Temporal lobe (tissue), 1 donor: Measurements from ENCODE around the gene ORC5. TPM values are rescaled to one million over a fixed set of nuclear protein-coding genes. Genes with fewer than 3 reads are reported as not detected.

Experiments used
- total RNA-seq: library from RNA; depleted of rRNA; stranded (reverse); fragments of >200 nt; gene quantifications from one replicate; pipeline ENCODE4 v1.2.3, GENCODE V29; 2014

Gene ORC5
- total RNA-seq, 1 donor from 2014 or later = 28.8 TPM

Other genes with a start within 250 kb of the ORC5 start
- gene RELN, start 218.4 kb downstream of the ORC5 start, total RNA-seq = 52.6 TPM
- 19.9 TPM for gene LHFPL3, start 120.6 kb upstream of the ORC5 start, total RNA-seq